GM21515 (cell line): ENCODE data around the gene CACNA1S.

Experiments used
- ATAC-seq: cut with Tn5 transposase; IDR thresholded peaks from one replicate; pipeline ENCODE4 v1.9.1; 2021; ENCODE audit not compliant: unreplicated experiment

CACNA1S gene

DNA sequence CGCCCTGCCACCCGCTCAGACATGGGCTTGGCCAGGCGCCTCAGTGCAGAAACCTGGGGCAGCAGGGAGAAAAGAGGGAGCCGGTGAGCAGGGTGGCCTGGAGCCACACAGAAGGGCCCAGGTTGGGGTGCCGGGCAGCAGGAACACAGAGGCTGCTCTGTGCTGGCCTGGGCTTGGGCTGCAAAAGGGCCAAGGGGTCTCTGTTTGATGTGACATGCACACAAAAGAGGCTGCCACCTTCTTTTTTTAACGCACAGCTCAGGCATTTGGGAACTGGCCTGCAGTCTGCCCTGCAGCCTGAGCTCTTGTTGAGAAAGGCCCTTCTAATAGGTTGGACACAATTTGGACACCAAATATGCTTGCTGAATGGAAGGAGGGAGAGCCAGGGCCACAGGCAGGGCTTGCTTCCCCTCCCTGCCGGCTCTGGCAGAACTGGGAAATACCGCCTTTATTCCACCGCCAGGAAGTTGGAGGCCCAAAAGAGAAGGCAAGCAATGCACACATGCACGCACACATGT is 121.1 kb downstream of the CACNA1S start:
- no peak for ATAC-seq

DNA sequence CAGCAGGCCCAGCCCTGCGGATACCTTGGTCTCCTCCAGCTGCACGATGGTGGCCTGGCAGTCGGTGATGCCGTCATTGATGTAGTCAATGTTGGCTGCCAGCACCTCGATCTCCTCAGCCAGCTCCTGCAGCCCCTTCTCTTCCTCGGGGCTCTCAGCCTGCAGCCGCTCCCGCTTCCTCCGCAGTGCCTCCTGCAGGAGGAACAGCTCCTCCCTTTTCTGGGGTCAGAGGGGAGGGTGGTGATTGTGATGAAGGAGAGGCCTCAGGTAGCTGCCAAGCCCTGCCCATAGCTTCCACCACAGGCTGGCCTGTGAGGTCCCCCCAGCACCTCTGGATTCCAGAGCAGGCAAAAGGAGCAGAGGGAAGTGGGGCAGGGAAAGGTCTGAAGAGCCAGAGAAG is 122.1 kb downstream of the CACNA1S start:
- ATAC-seq = no peak
